ENCODE data around the gene FYN. TPM values are rescaled to one million over a fixed set of nuclear protein-coding genes. Genes with fewer than 3 reads are reported as not detected.

Gene FYN
- total and polyA plus RNA-seq, 10 of the 15 experiments (the other 5 are each of a cell fraction or from before 2014, with no cell fraction given): 51.4 to 247 (median 138) TPM

- TF ChIP-seq RELB (IDR thresholded peaks at IDR 0.05; ENCODE audit: low read depth) (peak; percentile 57; the same call in 1 of the 2 replicates), E4F1 (IDR thresholded peaks at IDR 0.05; ENCODE audit: borderline replicate concordance, partially characterized antibody) (no peak)
Measured at GRCh38 chr6:111761783-111762312, 111.4 kb downstream of the FYN start (continued).

GRCh38 chr6:111761212-111761611 is 112.0 kb downstream of the FYN start:
- ChIA-PET CTCF (interaction anchor here (0.5 to 4.6 kb wide), 7 partner anchors 9 to 282 kb away, joined by 3 to 62 read pairs (median 4); no protein-coding TSS in a partner anchor), POLR2A (interaction anchor here (1.7 to 6.2 kb wide), 5 partner anchors 9 to 28 kb away, joined by 7 to 69 read pairs (median 10); no protein-coding TSS in a partner anchor), RAD21 (ENCODE audit: unreplicated experiment) (interaction anchor here (1.0 to 5.0 kb wide), 14 partner anchors 9 to 502 kb away, joined by 3 to 158 read pairs (median 22); partner anchors contain the start of gene FYN), SMC1A (ENCODE audit: uncharacterized antibody, unreplicated experiment) (interaction anchor here (0.6 to 6.8 kb wide), 18 partner anchors 8 to 268 kb away, joined by 3 to 156 read pairs (median 16); no protein-coding TSS in a partner anchor)
- no peak overlapping the region for H3K9ac ChIP-seq (ENCODE audit: control insufficient read depth, insufficient read depth, low read length)
- peaks cover 3 to 17% of the 10 kb centered on the region in 2 experiments; a peak in 3 of 4 replicates for H3K36me3 ChIP-seq (ENCODE audit: control insufficient read depth in 2 of 2, insufficient read depth in 2 of 2, low read length in 1 of 2)
- no peak for FAIRE-seq
- peaks cover 64% of the 10 kb centered on the region for H3K79me2 ChIP-seq (ENCODE audit: control insufficient read depth, insufficient read depth, low read length)
- H3K27ac ChIP-seq (ENCODE audit: control insufficient read depth, insufficient read depth): peak overlapping the region; percentile 93
- peaks cover 59% of the 10 kb centered on the region for H3K4me1 ChIP-seq (ENCODE audit: control insufficient read depth, insufficient read depth, low read length)
- H3K27me3 ChIP-seq (replicated peaks in 1 of 2; ENCODE audit: control insufficient read depth in 2 of 2, insufficient read depth in 2 of 2, low read length in 1 of 2): no peaks in the 10 kb centered on the region
- no peak overlapping the region for H3K4me3 ChIP-seq
- H2AFZ ChIP-seq (ENCODE audit: control insufficient read depth, low read depth, low read length): no peak overlapping the region
- no peaks in the 10 kb centered on the region for H4K20me1 ChIP-seq (ENCODE audit: control insufficient read depth, insufficient read depth)
- 53% methylated on average over 2 of the region's 2 CpGs for WGBS (ENCODE audit: insufficient coverage, insufficient replicate concordance, low lambda C conversion rate, missing lambda C conversion rate)
- peak overlapping the region; percentile 56; the same call in 1 of the 2 replicates for H3K4me2 ChIP-seq (ENCODE audit: control insufficient read depth, insufficient read depth)
- intact Hi-C loops (cut with micrococcal nuclease; ENCODE audit: unreplicated experiment) (no loop called here), in situ Hi-C loops (cut with MboI) (no loop called here)
- DNase-seq (ENCODE audit: low read depth, low spot score): no peak
- BruUV-seq (replicated peaks): no TSS peak
- no peak for ATAC-seq
- H3K9me3 ChIP-seq (replicated peaks; ENCODE audit: control insufficient read depth, insufficient read depth, low read length): no peaks in the 10 kb centered on the region; the same call in 2 of the 3 replicates
- TF ChIP-seq SPI1 (IDR thresholded peaks at IDR 0.05; ENCODE audit: borderline replicate concordance, insufficient read depth, low read depth, low read length): peak; percentile 42; the same call in 1 of the 2 replicates
- no peak for TF ChIP-seq BCL3 (IDR thresholded peaks at IDR 0.05; ENCODE audit: borderline replicate concordance, insufficient read depth, low read depth, low read length, poor library complexity, severe bottlenecking)
